ENCODE results near the gene SLC25A11.

- TF ChIP-seq CTCF (IDR thresholded peaks at IDR 0.05; ENCODE audit: insufficient read depth, low read depth, low read length) = no peak
- no peak for TF ChIP-seq EZH2 (IDR thresholded peaks at IDR 0.05; ENCODE audit: insufficient read depth, low read length)
These were observed 47.3 kb upstream of the SLC25A11 start, which contains the start of gene CAMTA2 for GRCh38 chr17:4986951-4987766.

All from astrocyte (in vitro differentiated cells and primary cell).